ENCODE data around the gene ENPP5.

The ENPP5 gene

GRCh38 chr6:46118836-46119235 is 51.9 kb downstream of the ENPP5 start:
- in situ Hi-C loops (cut with MboI; ENCODE audit: low pct_unique_long_range_greater_than_20kb, low sequenced_read_pairs): no loop called here
- DNase-seq: no peak

- in situ Hi-C loops (cut with MboI; ENCODE audit: low pct_unique_long_range_greater_than_20kb, low sequenced_read_pairs): no loop called here
- DNase-seq: no peak
Observed at GRCh38 chr6:46118157-46118556, 52.6 kb downstream of the ENPP5 start.

GRCh38 chr6:46116289-46116688 is 54.5 kb downstream of the ENPP5 start:
- in situ Hi-C loops (cut with MboI; ENCODE audit: low pct_unique_long_range_greater_than_20kb, low sequenced_read_pairs): no loop called here
- DNase-seq: no peak

- in situ Hi-C loops (cut with MboI; ENCODE audit: low pct_unique_long_range_greater_than_20kb, low sequenced_read_pairs): no loop called here
Observed at GRCh38 chr6:46115634-46116033, 55.1 kb downstream of the ENPP5 start.

DNA sequence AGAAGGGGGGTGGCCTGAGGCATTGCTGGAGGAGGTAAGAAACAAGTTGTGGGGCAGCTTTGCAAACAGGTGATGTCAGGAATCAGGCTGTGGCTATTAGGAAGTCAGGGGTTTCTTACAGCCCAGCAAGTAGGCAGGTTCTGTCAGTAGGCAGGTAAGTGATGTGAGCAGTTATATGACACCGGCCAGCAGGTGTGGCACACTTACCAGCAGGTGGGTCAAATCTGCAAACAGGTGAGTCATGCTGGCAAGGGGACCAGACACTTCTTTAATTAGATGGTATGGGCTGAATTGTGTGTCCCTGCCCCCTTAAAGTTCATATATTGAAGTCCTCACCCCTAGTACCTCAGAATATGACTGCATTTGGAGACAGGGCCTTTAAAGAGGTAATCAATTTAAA is 57.4 kb downstream of the ENPP5 start:
- no peak for DNase-seq
- in situ Hi-C loops (cut with MboI; ENCODE audit: low pct_unique_long_range_greater_than_20kb, low sequenced_read_pairs): no loop called here

More at GRCh38 chr6:46115634-46116033, 55.1 kb downstream of the ENPP5 start:
- DNase-seq: no peak
